GM19043 (cell line): ENCODE data around the gene CEP55.
A peak's percentile ranks its signal among the peaks of the same experiment; 100 is the strongest.
"Not testable (repeated sequence)": the region's sequence is repeated elsewhere in the genome, so short reads cannot be mapped to it uniquely, and the experiment has no call there.

Source experiments
- ATAC-seq: cut with Tn5 transposase; IDR thresholded peaks from one replicate; pipeline ENCODE4 v1.9.1; 2021; ENCODE audit warnings: low read depth; ENCODE audit not compliant: unreplicated experiment

CEP55 gene

GRCh38 chr10:93496322-93497041 is at the start of gene CEP55:
CEP55 (plus strand) TSS chr10:93496612; CDS start chr10:93500052, 3,440 bp downstream.
- ATAC-seq: peak; percentile 99

- no peak for ATAC-seq
Measured at GRCh38 chr10:93447019-93447418, 49.4 kb upstream of the CEP55 start.

GRCh38 chr10:93447970-93448369 is 48.4 kb upstream of the CEP55 start:
- ATAC-seq: no peak

- ATAC-seq: no peak
Measured at GRCh38 chr10:93451244-93451947, 45.0 kb upstream of the CEP55 start.

- ATAC-seq: no peak
Measured at GRCh38 chr10:93452143-93452542, 44.3 kb upstream of the CEP55 start.

GRCh38 chr10:93454146-93454545 is 42.3 kb upstream of the CEP55 start:
- ATAC-seq: no peak

GRCh38 chr10:93454736-93455135 is 41.7 kb upstream of the CEP55 start:
- no peak for ATAC-seq

- no peak for ATAC-seq
Measured at GRCh38 chr10:93456480-93456879, 39.9 kb upstream of the CEP55 start.

GRCh38 chr10:93457511-93457910 is 38.9 kb upstream of the CEP55 start:
- no peak for ATAC-seq

GRCh38 chr10:93458821-93459257 is 37.6 kb upstream of the CEP55 start:
- ATAC-seq: no peak

GRCh38 chr10:93459466-93459865 is 36.9 kb upstream of the CEP55 start:
- no peak for ATAC-seq

GRCh38 chr10:93461109-93461806 is 35.2 kb upstream of the CEP55 start:
- no peak for ATAC-seq

GRCh38 chr10:93461807-93462178 is 34.6 kb upstream of the CEP55 start:
- ATAC-seq: no peak

- no peak for ATAC-seq
Measured at GRCh38 chr10:93462371-93462770, 34.0 kb upstream of the CEP55 start.

- no peak for ATAC-seq
Measured at GRCh38 chr10:93462881-93463280, 33.5 kb upstream of the CEP55 start.

- no peak for ATAC-seq
Measured at GRCh38 chr10:93463723-93464476, 32.5 kb upstream of the CEP55 start.

- no peak for ATAC-seq
Measured at GRCh38 chr10:93464776-93465388, 31.5 kb upstream of the CEP55 start.

- ATAC-seq: no peak
Measured at GRCh38 chr10:93465806-93466675, 30.4 kb upstream of the CEP55 start.

- ATAC-seq: not testable (repeated sequence)
Measured at GRCh38 chr10:93467635-93468034, 28.8 kb upstream of the CEP55 start.
